Stimulated activated naive CD4-positive, alpha-beta T cell (primary cell): ENCODE data around the gene ACTL8.

Experiments used
- DNase-seq, 6 experiments: peaks; one replicate each; lab custom pipeline; 2025; lab: John Stamatoyannopoulos, UW

Gene ACTL8

DNA sequence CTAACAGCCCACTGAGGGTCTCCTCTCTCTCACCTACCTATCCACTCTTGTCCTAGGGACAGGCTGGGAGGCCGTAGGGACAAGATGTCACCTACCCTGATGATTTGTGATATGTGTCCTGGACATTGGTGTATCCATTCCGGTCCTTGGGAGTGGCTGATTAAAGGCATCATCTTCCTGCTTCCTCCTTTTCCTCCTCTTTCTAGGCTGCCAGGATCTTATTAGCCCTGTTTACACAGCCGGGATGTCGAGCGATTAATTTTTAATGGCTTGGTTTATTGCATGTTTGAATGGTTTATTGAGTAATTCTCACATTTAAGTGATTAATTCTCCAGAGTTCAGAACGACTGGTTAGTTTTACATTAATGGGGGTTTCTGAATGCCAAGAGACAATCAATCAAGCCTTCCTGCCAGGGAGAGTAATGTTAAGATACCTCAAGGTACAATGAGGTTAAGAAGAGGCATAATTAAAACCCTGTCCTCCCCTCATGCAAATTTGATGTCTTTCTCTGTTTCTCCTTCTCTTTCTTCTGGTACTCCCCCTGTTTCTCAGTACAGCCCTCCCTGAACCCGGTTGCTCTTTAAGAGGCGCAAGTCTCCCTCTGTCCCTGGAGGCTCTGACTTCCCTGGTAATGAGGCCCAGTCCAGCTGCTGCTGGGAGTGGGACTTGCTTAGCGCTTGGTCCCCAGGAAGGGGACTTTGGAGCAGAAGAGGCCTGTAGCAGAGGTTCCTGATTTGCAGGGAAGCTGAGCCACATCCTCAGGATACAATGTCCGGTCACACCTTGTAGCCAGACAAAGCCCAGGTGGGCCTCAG, 50.9 kb downstream of the ACTL8 start:
- DNase-seq: no peak

DNA sequence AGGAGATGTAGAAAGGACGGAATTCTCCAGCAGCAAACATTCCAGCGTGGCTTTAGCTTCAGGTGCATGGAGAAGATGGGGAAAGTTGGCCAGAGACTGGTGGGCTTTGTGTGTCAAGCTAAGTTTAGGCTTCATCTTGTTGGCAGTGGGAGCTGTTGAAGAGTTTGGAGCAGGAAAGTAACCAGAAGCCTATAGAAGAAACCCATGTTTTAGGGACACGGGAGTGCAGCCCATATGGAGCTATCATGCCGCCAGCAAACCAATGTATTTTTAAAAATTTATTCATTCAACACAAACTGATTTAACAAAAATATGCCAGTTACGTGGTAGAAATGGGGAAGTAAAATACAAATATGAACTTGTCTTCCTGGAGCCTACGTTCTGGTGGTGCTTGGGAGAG, 53.7 kb downstream of the ACTL8 start:
- no peak for DNase-seq

GRCh38 chr1:17810668-17811067, 55.5 kb downstream of the ACTL8 start:
- no peak for DNase-seq

- DNase-seq: no peak
Measured at GRCh38 chr1:17816511-17816910, 61.4 kb downstream of the ACTL8 start.

DNA sequence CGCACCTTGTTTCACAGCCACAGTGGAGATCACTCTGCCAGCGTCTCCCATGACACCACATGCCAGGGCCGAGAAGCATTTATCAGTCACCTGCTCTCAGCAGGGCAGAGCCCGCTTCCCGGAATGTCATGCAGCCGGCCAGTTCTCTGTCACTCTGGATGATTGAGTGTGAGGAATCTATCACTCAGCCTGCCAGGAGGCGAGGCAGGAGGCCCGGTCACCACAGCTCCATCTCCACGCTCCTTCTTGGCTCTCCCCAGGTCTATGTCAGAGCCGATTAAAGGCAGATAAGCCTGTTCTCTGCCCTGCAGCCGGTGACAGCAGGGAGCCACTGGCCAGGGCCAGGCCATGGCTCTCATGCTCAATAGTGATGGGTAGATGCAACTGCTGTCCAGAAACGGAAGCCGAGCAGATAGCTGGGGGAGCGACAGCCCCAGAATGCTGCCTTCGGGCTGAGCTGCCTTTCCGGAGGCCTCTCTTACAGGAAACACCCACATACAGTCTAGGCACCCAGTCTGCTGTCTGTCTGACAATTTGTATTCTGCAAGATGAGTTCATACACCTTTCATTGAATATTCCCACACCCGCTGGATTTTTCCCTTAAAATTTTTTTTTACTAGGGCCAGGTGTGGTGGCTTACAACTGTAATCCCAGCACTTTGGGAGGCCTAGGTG, 64.1 kb downstream of the ACTL8 start:
- no peak for DNase-seq

GRCh38 chr1:17820198-17820597, 65.1 kb downstream of the ACTL8 start:
- DNase-seq: no peak

DNA sequence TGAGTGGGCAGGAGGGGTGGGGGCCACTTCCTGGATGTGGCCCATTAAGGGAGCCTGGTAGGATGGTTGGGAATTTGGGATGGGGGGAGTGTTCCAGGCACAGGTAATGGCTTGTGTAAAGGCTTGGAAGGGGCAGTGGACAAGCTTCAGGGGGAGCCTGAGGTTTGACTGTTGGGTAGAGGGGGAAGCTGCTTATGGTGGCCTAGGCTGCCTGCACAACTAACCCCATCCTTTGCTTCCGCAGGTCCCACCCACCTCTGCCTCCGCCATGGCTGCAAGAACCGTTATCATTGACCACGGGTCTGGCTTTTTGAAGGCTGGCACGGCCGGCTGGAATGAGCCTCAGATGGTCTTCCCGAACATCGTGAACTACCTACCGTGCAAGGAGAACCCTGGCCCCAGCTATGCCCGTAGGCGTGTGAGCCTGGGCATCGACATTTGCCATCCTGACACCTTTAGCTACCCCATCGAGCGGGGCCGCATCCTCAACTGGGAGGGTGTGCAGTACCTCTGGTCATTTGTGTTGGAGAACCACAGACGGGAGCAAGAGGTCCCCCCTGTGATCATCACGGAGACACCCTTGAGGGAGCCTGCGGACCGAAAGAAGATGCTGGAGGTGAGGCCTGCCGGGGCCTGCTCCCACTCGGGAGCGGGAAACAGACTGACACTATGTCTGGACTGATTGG, 67.8 kb downstream of the ACTL8 start:
- no peak for DNase-seq

- no peak for DNase-seq
Measured at GRCh38 chr1:17825273-17826164, 70.4 kb downstream of the ACTL8 start.

GRCh38 chr1:17826165-17826488, 71.0 kb downstream of the ACTL8 start:
- DNase-seq: no peak

DNA sequence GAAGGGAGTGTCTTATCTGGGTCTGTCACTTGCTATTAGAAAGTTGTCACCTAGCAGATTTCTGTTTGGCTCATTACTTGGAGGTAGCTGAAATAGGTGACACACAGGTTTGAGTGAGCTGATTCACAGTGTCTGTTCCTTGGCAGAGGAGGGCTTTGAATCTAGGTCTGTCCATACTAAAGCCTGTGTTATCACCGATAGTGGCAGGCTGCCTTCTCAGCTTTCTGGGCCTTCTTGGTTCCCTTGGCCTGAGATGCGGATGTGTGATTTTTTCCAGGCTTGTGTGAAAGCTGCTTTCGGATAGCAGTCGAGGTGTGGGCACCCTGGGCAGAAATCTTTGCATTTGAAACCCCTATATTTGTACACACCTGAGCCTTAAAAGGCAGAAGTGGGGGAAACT, 73.9 kb downstream of the ACTL8 start:
- DNase-seq: no peak

DNA sequence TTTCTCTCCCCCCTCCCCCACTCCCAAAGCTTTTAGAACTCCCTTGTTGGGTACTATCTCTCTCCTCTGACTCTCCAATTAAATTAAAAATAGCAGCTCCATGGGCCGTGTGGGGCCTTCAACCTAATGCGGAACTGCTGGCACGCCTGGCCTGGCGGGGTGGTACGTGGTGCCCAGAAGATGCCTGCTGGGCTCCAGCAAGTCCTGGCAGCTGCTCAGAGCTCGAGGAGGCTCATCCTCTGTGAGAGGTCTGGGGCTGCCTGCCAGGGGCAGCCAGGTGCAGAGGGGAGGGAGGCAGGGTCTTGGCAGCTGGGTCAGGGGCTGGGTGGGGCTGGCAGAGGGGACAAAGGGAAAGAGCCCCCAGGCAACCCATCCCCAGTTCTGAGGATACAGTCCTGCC, 74.4 kb downstream of the ACTL8 start:
- DNase-seq: no peak

DNA sequence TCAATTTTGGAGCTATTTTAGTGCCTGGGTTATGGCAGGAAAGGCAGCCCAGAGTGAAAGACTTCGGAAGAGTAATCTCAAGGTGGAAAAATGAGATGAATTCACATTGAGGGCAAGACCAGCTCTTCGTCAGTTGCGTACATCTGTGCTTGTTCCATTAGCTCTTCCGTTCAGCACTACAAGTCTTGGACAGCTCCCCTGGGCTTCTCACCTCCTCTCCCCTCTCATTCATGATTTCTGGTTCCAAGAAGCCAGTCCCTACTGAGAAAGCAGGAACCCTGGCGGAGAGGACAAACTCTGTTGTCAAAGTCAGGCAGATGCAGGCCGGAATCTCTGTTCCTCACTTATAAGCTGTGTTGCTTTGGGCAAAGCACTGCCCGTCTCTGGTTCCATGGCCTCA, 76.5 kb downstream of the ACTL8 start:
- no peak for DNase-seq

DNA sequence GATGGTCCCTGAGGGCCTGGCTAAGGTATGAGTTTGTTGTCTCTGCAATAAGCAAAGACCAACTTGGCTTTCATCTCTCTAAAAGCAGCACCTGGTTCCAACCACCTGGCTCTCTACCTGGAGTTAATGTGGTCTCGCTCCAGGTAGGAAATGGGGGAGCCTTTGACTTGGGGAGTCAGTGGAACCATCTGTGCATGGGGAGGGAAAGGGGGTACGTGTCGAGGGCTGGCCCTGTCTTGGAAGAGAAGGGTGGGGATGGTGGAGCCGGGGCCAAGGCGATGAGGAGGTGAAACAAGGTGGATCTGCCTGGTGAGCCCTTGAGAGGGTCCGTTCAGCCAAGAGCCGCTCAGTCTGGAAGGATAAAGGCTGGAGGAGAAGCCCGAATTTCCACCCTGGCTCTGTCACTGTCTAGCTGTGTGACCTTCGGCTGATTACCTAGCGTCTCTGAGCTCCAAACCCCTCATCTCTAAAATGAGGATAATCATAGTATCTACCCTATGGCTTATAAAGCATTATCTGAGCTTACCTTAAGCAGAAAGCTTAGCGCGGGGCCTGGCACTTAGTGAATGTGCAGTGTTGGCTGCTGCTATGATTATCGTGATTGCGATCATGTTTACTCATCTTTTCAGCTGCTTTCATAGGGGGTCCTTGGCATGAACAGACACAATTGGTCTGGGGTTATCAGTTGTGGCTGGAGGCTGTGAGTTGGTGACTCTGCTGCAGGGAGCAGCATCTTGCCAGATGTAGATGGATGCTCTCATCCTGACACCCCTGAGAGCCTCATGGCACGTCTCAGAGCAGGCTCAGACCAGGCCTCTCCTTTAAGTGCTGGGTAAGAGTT, 78.7 kb downstream of the ACTL8 start:
- DNase-seq: no peak

GRCh38 chr1:17834561-17835100, 79.5 kb downstream of the ACTL8 start:
- no peak for DNase-seq

DNA sequence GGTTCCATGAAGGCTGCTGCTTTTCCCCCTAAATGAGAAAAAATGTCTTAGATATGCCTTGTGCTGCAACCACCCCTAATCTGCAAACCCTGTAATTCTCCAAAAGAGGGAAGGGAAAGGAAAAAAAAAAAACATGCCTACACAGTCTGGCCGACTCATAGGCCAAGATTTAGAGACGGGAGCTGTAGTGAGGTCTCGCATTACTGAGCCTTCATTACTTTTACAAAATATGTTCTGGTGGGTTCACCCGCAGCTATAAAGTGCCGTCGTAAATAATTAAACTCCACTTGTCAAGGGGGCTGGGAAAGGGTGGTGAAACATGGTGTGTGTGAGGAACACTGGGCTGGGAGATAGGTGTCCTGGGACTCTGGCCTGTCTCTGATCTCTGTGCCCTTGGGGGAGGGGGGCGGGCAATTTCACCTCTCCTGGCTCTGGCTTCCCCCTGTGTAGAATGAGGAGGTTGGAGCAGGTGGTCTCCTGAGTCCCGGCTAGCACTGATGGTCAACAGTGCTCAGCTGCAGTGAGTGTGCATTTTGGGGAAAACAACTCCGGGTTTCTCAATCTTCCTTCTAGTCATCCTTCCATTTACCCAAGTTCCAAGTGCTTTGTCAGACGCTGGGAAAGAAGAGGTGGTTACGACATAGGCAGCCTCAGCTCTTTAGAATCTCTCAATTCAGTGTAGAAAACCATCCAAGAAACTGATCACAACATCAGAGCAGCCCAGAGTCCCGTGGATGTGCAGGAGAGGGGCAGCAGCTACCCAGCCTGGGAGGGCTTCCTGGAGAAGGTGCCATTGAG, 82.3 kb downstream of the ACTL8 start:
- DNase-seq: no peak

DNA sequence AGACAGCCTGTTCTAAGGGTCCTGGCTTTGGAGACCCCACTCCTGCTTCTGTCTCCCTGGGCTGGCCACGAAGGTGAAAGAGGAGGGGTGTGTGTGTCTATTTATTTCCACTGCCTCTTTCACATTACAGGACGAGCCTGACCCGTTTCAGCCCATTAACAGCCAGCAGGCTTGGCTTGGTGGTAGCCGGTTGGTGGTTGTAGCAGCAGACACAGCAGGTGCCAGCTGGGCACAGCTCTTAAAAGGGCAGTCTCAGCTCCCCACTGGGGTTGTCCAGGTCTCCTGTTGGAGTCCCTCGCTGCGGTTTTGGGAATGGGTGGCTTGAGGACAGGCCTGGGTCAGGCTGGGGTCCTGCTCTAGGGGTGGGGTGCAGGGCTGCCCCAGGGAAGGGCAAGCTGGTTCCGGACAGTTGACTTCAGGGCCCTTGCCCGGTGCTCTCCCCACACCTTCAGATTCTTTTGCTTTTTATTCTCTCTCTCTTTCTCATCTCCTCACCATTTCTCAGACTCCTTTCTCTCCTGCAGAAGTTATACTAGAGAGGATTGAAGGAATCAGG, 84.6 kb downstream of the ACTL8 start:
- DNase-seq: no peak

DNA sequence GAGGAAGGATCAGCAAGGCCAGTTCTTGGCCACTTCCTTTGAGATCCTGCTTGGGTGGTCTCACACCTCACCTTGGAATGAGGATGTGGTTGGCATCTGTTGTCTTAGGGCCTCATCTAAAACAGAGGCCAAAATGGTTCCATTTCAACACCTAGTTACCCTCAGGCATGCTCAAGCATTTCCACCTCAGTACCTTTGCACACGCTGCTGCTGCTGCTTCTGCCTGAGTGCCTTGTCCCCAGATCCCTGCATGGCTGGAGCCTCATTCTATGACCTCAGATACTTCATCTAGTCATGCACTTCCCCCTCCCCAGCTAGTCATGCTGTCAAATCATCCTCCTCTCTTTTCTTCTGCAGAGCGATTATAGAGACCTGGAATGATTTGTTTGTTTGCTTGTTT, 86.8 kb downstream of the ACTL8 start:
- no peak for DNase-seq

DNA sequence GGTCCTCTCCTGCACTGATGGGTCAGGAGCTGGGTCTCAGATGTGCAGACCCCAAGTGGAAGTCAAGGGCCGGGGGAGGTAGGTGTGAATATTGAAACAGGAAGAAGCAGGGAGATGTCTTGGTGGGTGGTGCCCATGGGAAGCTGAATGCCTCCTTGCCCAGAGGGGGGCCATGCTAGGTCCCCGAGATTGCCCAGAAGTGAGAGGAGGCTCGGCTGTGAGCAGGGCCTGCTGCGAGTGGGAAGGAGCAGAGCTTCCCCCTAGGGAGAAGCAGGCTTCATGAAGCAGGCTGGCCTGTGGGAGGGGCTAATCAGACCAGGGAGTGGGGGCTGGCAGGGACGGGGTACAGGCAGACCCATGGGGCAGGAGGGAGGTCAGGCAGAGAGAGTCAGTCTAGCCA, 87.6 kb downstream of the ACTL8 start:
- no peak for DNase-seq

GRCh38 chr1:17844185-17844826, 89.2 kb downstream of the ACTL8 start:
- no peak for DNase-seq
